Ishikawa (cell line): Measurements from ENCODE around the gene RAD51B.

Experiments
- CREB1 ChIP-seq: IDR thresholded peaks from 2 replicates; pipeline ENCODE4 v1.6.1; 2012; ENCODE audit warnings: low read depth
- REST ChIP-seq: IDR thresholded peaks from 2 replicates; pipeline ENCODE4 v1.6.1; 2012; ENCODE audit warnings: low read depth, mild to moderate bottlenecking

DNA sequence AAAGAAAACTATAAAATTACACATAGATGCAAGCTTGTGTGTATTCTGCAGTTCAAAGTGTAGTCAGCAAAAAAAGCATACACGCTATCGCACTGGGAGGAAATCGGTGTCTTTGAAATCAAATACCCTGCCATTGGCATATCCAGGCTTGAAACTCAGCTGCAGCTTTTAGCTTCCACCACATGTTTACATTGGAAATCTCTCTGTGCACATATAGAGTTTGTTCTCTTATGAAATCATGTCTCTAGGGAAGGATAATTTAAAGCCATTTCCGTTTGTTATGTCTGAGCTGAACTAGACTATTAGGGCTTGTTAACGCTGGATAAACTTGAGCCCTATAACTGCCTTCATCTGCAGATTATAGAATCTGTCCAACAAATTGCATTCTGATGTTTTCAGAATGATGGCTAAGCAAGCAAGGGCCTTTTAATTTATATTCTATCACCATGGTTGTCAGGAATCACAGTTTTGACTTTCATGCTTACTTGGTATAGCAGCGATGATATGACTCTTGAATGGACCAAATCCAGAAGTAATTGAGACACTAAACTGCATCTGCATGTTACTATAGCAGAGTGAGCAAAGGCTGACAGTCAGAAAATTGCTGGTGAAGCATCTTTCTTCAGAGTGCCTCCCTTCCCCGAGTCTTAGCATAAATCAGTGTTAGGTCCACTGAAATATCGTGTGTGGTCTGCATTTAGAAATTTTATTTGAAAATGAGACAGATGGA, 530.5 kb downstream of the RAD51B start:
- TF ChIP-seq REST, result no peak
- TF ChIP-seq CREB1, result no peak
